ENCODE data around the gene MEGF8. TPM values are rescaled to one million over a fixed set of nuclear protein-coding genes. Genes with fewer than 3 reads are reported as not detected.

Gene MEGF8
- total RNA-seq, 2 donors from 2014 or later: 13.4 to 16.5 TPM

GRCh38 chr19:42424712-42425131, 99.3 kb downstream of the MEGF8 start:
- no peak for DNase-seq
- Histone ChIP-seq H3K36me3 (no peaks in the 10 kb centered on the region), H3K27ac (no peak overlapping the region), H3K4me3 (no peak overlapping the region), H3K9me3 (no peaks in the 10 kb centered on the region), H3K9ac (ENCODE audit: low read depth in 2 of 2, low read length in 2 of 2) (no peak overlapping the region), H3K27me3 (no peaks in the 10 kb centered on the region), H3K4me1 (peaks cover 12% of the 10 kb centered on the region)
- intact Hi-C loops (cut with DNase I): no loop called here
- TF ChIP-seq CTCF (IDR thresholded peaks at IDR 0.05): no peak

GRCh38 chr19:42426643-42427042, 101.2 kb downstream of the MEGF8 start:
- H3K36me3 ChIP-seq: no peaks in the 10 kb centered on the region
- no peak overlapping the region for H3K4me3 ChIP-seq
- H3K9me3 ChIP-seq: no peaks in the 10 kb centered on the region
- H3K9ac ChIP-seq (ENCODE audit: low read depth in 2 of 2, low read length in 2 of 2): no peak overlapping the region
- intact Hi-C loops (cut with DNase I): no loop called here
- no peak for TF ChIP-seq CTCF (IDR thresholded peaks at IDR 0.05)
- H3K27ac ChIP-seq: no peak overlapping the region
- peaks cover 11% of the 10 kb centered on the region for H3K4me1 ChIP-seq
- no peaks in the 10 kb centered on the region for H3K27me3 ChIP-seq
- DNase-seq: no peak

GRCh38 chr19:42427313-42427712, 101.9 kb downstream of the MEGF8 start, which contains the start of gene LIPE:
Gene LIPE (minus strand): TSS chr19:42427388. CDS start chr19:42427149, 239 bp downstream.
- Histone ChIP-seq H3K4me3 (no peak within 1 kb of the TSS), H3K36me3 (no peaks in the 10 kb centered on the region), H3K9ac (ENCODE audit: low read depth in 2 of 2, low read length in 2 of 2) (no peak within 1 kb of the TSS), H3K9me3 (no peaks in the 10 kb centered on the region), H3K27me3 (no peaks in the 10 kb centered on the region), H3K27ac (no peak within 1 kb of the TSS), H3K4me1 (peaks cover 4% of the 10 kb centered on the region)
- no peak for DNase-seq
- TF ChIP-seq CTCF (IDR thresholded peaks at IDR 0.05): no peak
- intact Hi-C loops (cut with DNase I): no loop called here

Small RNAs within 50 kb of the gene (microRNA-seq; reads per million reads assigned to microRNA genes)
- gene MIR8077: not detected

Other genes starting within 250 kb of the MEGF8 start
- gene ZNF574, start 249.5 kb upstream of the MEGF8 start, total RNA-seq: 10 to 100 TPM; 14.7 to 15.9 TPM
- gene POU2F2, start 193.2 kb upstream of the MEGF8 start, total RNA-seq: 1 to 10 TPM; 2.1 to 4.0 TPM
- 10 to 100 TPM; 27.0 to 33.8 TPM for gene DEDD2, start 108.0 kb upstream of the MEGF8 start, total RNA-seq
- 10 to 100 TPM in 1 of 2 donors, 1 to 10 TPM in 1; 9.3 to 12.8 TPM for gene ZNF526, start 105.3 kb upstream of the MEGF8 start, total RNA-seq
- gene GSK3A, start 83.0 kb upstream of the MEGF8 start, total RNA-seq: 10 to 100 TPM; 47.8 to 51.8 TPM
- gene ERF, start 70.5 kb upstream of the MEGF8 start, total RNA-seq: 10 to 100 TPM; 46.7 to 57.3 TPM
- gene CIC, start 56.4 kb upstream of the MEGF8 start, total RNA-seq: 10 to 100 TPM; 47.8 to 54.6 TPM
- gene PRR19, start 23.5 kb upstream of the MEGF8 start, total RNA-seq: 1 to 10 TPM in 1 of 2 donors, under 1 TPM in 1; 0.32 to 1.0 TPM
- gene PAFAH1B3, start 23.0 kb upstream of the MEGF8 start, total RNA-seq: 10 to 100 TPM; 42.5 to 53.0 TPM
- gene TMEM145, start 12.3 kb upstream of the MEGF8 start, total RNA-seq: under 1 TPM; 0.24 to 0.94 TPM
- gene CNFN, start 64.7 kb downstream of the MEGF8 start, total RNA-seq: 1 to 10 TPM; 4.7 to 5.5 TPM
- 10 to 100 TPM in 1 of 2 donors, 1 to 10 TPM in 1; 9.6 to 16.0 TPM for gene LIPE, start 101.8 kb downstream of the MEGF8 start, total RNA-seq
- gene CXCL17, start 117.3 kb downstream of the MEGF8 start, total RNA-seq: not detected
- gene CEACAM1, start 202.8 kb downstream of the MEGF8 start, total RNA-seq: 100 to 1,000 TPM; 251 to 510 TPM